OCI-LY7 (cell line): ENCODE results near the gene RTL10.

Experiments used
- EZH2phosphoT487 ChIP-seq: fragments of 200-600 bp; sonication (generic); IDR thresholded peaks from 2 replicates; pipeline ENCODE4 v1.6.1; 2018; ENCODE audit warnings: low read depth, borderline replicate concordance, mild to moderate bottlenecking, mixed run types, antibody characterized with exemption, low read length, moderate library complexity, mixed read lengths
- TF ChIP-seq, protein P1 (sequence below): fragments of 200-600 bp; sonication (generic); conservative IDR thresholded peaks from 2 replicates; pipeline ENCODE4 v1.5.1; 2014; ENCODE audit warnings: mild to moderate bottlenecking, antibody characterized with exemption, low read length, moderate library complexity, mixed read lengths

DNA sequence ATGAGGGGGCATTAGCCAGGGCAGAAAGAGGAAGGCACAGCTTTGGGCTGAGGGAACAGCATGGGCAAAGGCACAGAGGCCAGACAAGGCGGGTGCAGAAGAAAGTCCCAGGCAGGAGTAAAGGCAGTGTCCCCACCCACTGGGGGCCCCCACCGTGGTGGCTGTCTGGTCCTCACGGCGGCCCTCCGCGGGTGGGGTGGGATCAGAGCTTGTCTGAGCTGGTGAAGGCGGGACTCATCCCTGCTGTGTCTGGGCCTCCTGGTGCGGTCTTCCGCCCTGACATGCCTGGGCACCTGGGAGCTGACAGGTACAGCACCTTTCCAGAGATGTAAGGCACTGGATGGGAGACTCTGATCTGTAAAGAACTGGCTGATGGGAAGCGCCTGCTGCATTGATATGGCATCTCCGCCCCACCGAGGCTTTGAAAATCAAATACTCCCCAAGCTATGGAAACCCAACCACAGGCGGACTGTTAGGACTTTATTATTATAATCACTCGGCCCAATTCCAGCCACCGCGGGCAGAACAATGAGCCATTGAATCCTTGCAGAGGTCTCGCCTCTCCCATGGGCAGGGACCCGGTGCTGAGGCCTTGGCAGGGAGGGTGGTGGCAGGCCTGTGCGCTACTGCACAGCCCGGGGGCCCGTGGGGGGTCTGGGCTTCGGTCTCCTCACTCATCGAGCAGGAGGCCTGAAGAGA is 14.2 kb upstream of the RTL10 start:
- TF ChIP-seq, protein P1, sequence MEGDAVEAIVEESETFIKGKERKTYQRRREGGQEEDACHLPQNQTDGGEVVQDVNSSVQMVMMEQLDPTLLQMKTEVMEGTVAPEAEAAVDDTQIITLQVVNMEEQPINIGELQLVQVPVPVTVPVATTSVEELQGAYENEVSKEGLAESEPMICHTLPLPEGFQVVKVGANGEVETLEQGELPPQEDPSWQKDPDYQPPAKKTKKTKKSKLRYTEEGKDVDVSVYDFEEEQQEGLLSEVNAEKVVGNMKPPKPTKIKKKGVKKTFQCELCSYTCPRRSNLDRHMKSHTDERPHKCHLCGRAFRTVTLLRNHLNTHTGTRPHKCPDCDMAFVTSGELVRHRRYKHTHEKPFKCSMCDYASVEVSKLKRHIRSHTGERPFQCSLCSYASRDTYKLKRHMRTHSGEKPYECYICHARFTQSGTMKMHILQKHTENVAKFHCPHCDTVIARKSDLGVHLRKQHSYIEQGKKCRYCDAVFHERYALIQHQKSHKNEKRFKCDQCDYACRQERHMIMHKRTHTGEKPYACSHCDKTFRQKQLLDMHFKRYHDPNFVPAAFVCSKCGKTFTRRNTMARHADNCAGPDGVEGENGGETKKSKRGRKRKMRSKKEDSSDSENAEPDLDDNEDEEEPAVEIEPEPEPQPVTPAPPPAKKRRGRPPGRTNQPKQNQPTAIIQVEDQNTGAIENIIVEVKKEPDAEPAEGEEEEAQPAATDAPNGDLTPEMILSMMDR, result no peak
- no peak for TF ChIP-seq EZH2phosphoT487
